ENCODE results near the gene S100A12. TPM values are rescaled to one million over a fixed set of nuclear protein-coding genes. Genes with fewer than 3 reads are reported as not detected.

Gene S100A12
- total RNA-seq, 1 experiment from 2014 or later, result not detected

- Histone ChIP-seq H3K27me3 (replicated peaks; ENCODE audit: control insufficient read depth, insufficient read depth, low read length) (no peaks in the 10 kb centered on the region), H3K36me3 (ENCODE audit: control insufficient read depth, insufficient read depth, low read length) (no peaks in the 10 kb centered on the region), H3K4me1 (peaks cover 36% of the 10 kb centered on the region), H3K4me3 (ENCODE audit: low read depth, low read length) (no peak overlapping the region), H3K9me3 (no peaks in the 10 kb centered on the region)
- intact Hi-C loops (cut with micrococcal nuclease; ENCODE audit: unreplicated experiment), result no loop called here
- Mint-ChIP-seq H3K27ac (ENCODE audit: unreplicated experiment) (no peak overlapping the region), H3K9me3 (ENCODE audit: unreplicated experiment) (peaks cover 14% of the 10 kb centered on the region), H3K27me3 (ENCODE audit: insufficient read depth, unreplicated experiment) (no peaks in the 10 kb centered on the region), H3K4me1 (ENCODE audit: low read depth, unreplicated experiment) (peaks cover 41% of the 10 kb centered on the region), H3K36me3 (ENCODE audit: insufficient read depth, unreplicated experiment) (no peaks in the 10 kb centered on the region), H3K4me3 (ENCODE audit: unreplicated experiment) (no peak overlapping the region)
- CTCF ChIA-PET, result no interaction called here
- TF ChIP-seq, protein P1, sequence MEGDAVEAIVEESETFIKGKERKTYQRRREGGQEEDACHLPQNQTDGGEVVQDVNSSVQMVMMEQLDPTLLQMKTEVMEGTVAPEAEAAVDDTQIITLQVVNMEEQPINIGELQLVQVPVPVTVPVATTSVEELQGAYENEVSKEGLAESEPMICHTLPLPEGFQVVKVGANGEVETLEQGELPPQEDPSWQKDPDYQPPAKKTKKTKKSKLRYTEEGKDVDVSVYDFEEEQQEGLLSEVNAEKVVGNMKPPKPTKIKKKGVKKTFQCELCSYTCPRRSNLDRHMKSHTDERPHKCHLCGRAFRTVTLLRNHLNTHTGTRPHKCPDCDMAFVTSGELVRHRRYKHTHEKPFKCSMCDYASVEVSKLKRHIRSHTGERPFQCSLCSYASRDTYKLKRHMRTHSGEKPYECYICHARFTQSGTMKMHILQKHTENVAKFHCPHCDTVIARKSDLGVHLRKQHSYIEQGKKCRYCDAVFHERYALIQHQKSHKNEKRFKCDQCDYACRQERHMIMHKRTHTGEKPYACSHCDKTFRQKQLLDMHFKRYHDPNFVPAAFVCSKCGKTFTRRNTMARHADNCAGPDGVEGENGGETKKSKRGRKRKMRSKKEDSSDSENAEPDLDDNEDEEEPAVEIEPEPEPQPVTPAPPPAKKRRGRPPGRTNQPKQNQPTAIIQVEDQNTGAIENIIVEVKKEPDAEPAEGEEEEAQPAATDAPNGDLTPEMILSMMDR (IDR thresholded peaks at IDR 0.05; ENCODE audit: insufficient read depth in 1 of 2, low read depth in 1 of 2, low read length in 1 of 2, severe bottlenecking in 1 of 2, unreplicated experiment in 1 of 2), result no peak
- BruUV-seq (replicated peaks), result no TSS peak
- no peak for DNase-seq
- POLR2A ChIA-PET, result no interaction called here
These were observed 33.9 kb downstream of the S100A12 start for GRCh38 chr1:153341431-153341934.

- Mint-ChIP-seq H3K9me3 (ENCODE audit: unreplicated experiment) (peaks cover 14% of the 10 kb centered on the region), H3K36me3 (ENCODE audit: insufficient read depth, unreplicated experiment) (no peaks in the 10 kb centered on the region), H3K4me1 (ENCODE audit: low read depth, unreplicated experiment) (peaks cover 41% of the 10 kb centered on the region), H3K4me3 (ENCODE audit: unreplicated experiment) (no peak overlapping the region), H3K27ac (ENCODE audit: unreplicated experiment) (no peak overlapping the region), H3K27me3 (ENCODE audit: insufficient read depth, unreplicated experiment) (no peaks in the 10 kb centered on the region)
- no peaks in the 10 kb centered on the region for H3K9me3 ChIP-seq
- H3K36me3 ChIP-seq (ENCODE audit: control insufficient read depth, insufficient read depth, low read length), result no peaks in the 10 kb centered on the region
- intact Hi-C loops (cut with micrococcal nuclease; ENCODE audit: unreplicated experiment), result no loop called here
- BruUV-seq (replicated peaks), result no TSS peak
- no peak for DNase-seq
- no peak overlapping the region for H3K4me3 ChIP-seq (ENCODE audit: low read depth, low read length)
- ChIA-PET CTCF (no interaction called here), POLR2A (no interaction called here)
- peaks cover 36% of the 10 kb centered on the region for H3K4me1 ChIP-seq
- TF ChIP-seq, protein P1 (IDR thresholded peaks at IDR 0.05; ENCODE audit: insufficient read depth in 1 of 2, low read depth in 1 of 2, low read length in 1 of 2, severe bottlenecking in 1 of 2, unreplicated experiment in 1 of 2), result no peak
- H3K27me3 ChIP-seq (replicated peaks; ENCODE audit: control insufficient read depth, insufficient read depth, low read length), result no peaks in the 10 kb centered on the region
These were observed 35.1 kb downstream of the S100A12 start for GRCh38 chr1:153340356-153340755.

- DNase-seq, result no peak
- H3K4me1 ChIP-seq, result peaks cover 36% of the 10 kb centered on the region
- Mint-ChIP-seq H3K4me3 (ENCODE audit: unreplicated experiment) (no peak overlapping the region), H3K27me3 (ENCODE audit: insufficient read depth, unreplicated experiment) (no peaks in the 10 kb centered on the region), H3K9me3 (ENCODE audit: unreplicated experiment) (peaks cover 14% of the 10 kb centered on the region), H3K27ac (ENCODE audit: unreplicated experiment) (no peak overlapping the region), H3K36me3 (ENCODE audit: insufficient read depth, unreplicated experiment) (no peaks in the 10 kb centered on the region), H3K4me1 (ENCODE audit: low read depth, unreplicated experiment) (peaks cover 41% of the 10 kb centered on the region)
- ChIA-PET POLR2A (no interaction called here), CTCF (no interaction called here)
- BruUV-seq (replicated peaks), result no TSS peak
- H3K4me3 ChIP-seq (ENCODE audit: low read depth, low read length), result no peak overlapping the region
- H3K9me3 ChIP-seq, result no peaks in the 10 kb centered on the region
- TF ChIP-seq, protein P1 (IDR thresholded peaks at IDR 0.05; ENCODE audit: insufficient read depth in 1 of 2, low read depth in 1 of 2, low read length in 1 of 2, severe bottlenecking in 1 of 2, unreplicated experiment in 1 of 2), result no peak
- no peaks in the 10 kb centered on the region for H3K27me3 ChIP-seq (replicated peaks; ENCODE audit: control insufficient read depth, insufficient read depth, low read length)
- no peaks in the 10 kb centered on the region for H3K36me3 ChIP-seq (ENCODE audit: control insufficient read depth, insufficient read depth, low read length)
- intact Hi-C loops (cut with micrococcal nuclease; ENCODE audit: unreplicated experiment), result no loop called here
These were observed 35.6 kb downstream of the S100A12 start for GRCh38 chr1:153339802-153340201.

Data from Caco-2 (cell line).